HEK293T (cell line): Measurements from ENCODE around the gene CD200R1.

Experiments used
- CTCF ChIA-PET: fragments of 350-600 bp; formaldehyde crosslinking; extraction: SDS; loops from one replicate; lab custom pipeline; 2021; ENCODE audit warnings: antibody characterized with exemption, inconsistent platforms; lab: Yijun Ruan, JAX
- POLR2A ChIA-PET: fragments of 350-600 bp; formaldehyde crosslinking; extraction: SDS; loops from one replicate; lab custom pipeline; 2020; ENCODE audit warnings: antibody characterized with exemption, inconsistent platforms; lab: Yijun Ruan, JAX
- DNase-seq: peaks from one replicate; pipeline ENCODE4 v3.0.0; 2012; ENCODE audit warnings: mixed read lengths; ENCODE audit errors: extremely low spot score
- ARNT ChIP-seq: fragments of 450-650 bp; IDR thresholded peaks from 2 replicates; pipeline ENCODE4 v1.6.1; 2017; ENCODE audit warnings: mild to moderate bottlenecking
- BHLHE40 ChIP-seq: fragments of 450-650 bp; IDR thresholded peaks from 2 replicates; pipeline ENCODE4 v1.6.1; 2016; ENCODE audit warnings: mild to moderate bottlenecking, moderate library complexity, borderline replicate concordance
- CTBP1 ChIP-seq: fragments of 450-650 bp; IDR thresholded peaks from 2 replicates; pipeline ENCODE4 v1.6.1; 2016; ENCODE audit warnings: borderline replicate concordance
- ELF4 ChIP-seq: fragments of 450-650 bp; IDR thresholded peaks from 2 replicates; pipeline ENCODE4 v1.6.1; 2017; ENCODE audit warnings: antibody characterized with exemption
- FOXA1 ChIP-seq: fragments of 450-650 bp; IDR thresholded peaks from 2 replicates; pipeline ENCODE4 v1.6.1; 2016; ENCODE audit warnings: mild to moderate bottlenecking
- FOXK2 ChIP-seq: fragments of 450-650 bp; IDR thresholded peaks from 2 replicates; pipeline ENCODE4 v1.6.1; 2016; ENCODE audit warnings: mild to moderate bottlenecking
- FOXM1 ChIP-seq: fragments of 450-650 bp; IDR thresholded peaks from 2 replicates; pipeline ENCODE4 v1.6.1; 2017; ENCODE audit warnings: mild to moderate bottlenecking, borderline replicate concordance
- HDGF ChIP-seq: fragments of 450-650 bp; IDR thresholded peaks from 2 replicates; pipeline ENCODE4 v1.6.1; 2017; ENCODE audit warnings: antibody characterized with exemption, borderline replicate concordance
- L3MBTL2 ChIP-seq: fragments of 450-650 bp; conservative IDR thresholded peaks from 2 replicates; pipeline ENCODE4 v1.6.1; 2016; ENCODE audit warnings: mild to moderate bottlenecking
- LEF1 ChIP-seq: fragments of 450-650 bp; IDR thresholded peaks from 2 replicates; pipeline ENCODE4 v1.6.1; 2017; ENCODE audit warnings: mild to moderate bottlenecking, borderline replicate concordance
- NFRKB ChIP-seq: fragments of 450-650 bp; IDR thresholded peaks from 2 replicates; pipeline ENCODE4 v1.6.1; 2016; ENCODE audit warnings: mild to moderate bottlenecking, moderate library complexity
- SP1 ChIP-seq: fragments of 450-650 bp; IDR thresholded peaks from 2 replicates; pipeline ENCODE4 v1.6.1; 2017
- SUZ12 ChIP-seq: fragments of 450-650 bp; IDR thresholded peaks from 2 replicates; pipeline ENCODE4 v1.6.1; 2016; ENCODE audit warnings: mild to moderate bottlenecking
- TARDBP ChIP-seq: fragments of 450-650 bp; IDR thresholded peaks from 2 replicates; pipeline ENCODE4 v1.6.1; 2016
- ZNF384 ChIP-seq: fragments of 450-650 bp; IDR thresholded peaks from 2 replicates; pipeline ENCODE4 v1.6.1; 2016
- TF ChIP-seq, protein P1 (sequence below): fragments of 450-650 bp; IDR thresholded peaks from 2 replicates; pipeline ENCODE4 v1.6.1; 2016

The CD200R1 gene

DNA sequence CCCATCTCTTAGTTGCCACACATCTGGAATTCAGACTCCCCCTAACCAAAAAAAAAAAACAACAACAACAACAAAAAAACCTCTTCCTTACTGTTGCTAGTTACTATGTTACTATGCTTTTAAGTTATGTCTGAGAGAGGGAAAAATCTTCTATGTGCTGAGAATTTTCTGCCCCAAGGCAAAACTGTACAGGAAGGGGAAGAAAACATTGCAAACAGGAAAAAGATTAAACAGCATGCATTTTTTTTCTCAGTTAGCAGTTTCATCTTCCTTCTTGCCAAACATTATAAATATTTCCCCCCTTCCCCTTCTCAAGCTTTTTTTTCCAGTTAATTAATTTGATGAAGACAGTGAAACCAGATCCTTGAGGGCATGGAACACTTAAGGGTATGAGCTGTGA is 1.1 kb upstream of the CD200R1 start:
- POLR2A ChIA-PET, result no interaction called here
- TF ChIP-seq BHLHE40 (no peak), TARDBP (no peak), ARNT (no peak), FOXA1 (no peak), ZNF384 (no peak), SP1 (no peak), CTBP1 (no peak)
- TF ChIP-seq, protein P1, sequence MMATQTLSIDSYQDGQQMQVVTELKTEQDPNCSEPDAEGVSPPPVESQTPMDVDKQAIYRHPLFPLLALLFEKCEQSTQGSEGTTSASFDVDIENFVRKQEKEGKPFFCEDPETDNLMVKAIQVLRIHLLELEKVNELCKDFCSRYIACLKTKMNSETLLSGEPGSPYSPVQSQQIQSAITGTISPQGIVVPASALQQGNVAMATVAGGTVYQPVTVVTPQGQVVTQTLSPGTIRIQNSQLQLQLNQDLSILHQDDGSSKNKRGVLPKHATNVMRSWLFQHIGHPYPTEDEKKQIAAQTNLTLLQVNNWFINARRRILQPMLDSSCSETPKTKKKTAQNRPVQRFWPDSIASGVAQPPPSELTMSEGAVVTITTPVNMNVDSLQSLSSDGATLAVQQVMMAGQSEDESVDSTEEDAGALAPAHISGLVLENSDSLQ, result no peak
- CTCF ChIA-PET, result no interaction called here
- no peak for DNase-seq

- TF ChIP-seq HDGF (no peak), TARDBP (no peak), ZNF384 (no peak)
- CTCF ChIA-PET, result interaction anchor here (0.8 kb wide), 1 partner anchor 391 kb away, joined by 3 read pairs; no protein-coding TSS in a partner anchor
- DNase-seq, result no peak
- POLR2A ChIA-PET, result no interaction called here
These were observed 755 bp downstream of the CD200R1 start for GRCh38 chr3:112974178-112974517.

GRCh38 chr3:112973325-112974177 is 1.4 kb downstream of the CD200R1 start:
- POLR2A ChIA-PET, result no interaction called here
- CTCF ChIA-PET, result interaction anchor here (0.8 to 1.0 kb wide), 2 partner anchors 239 to 390 kb away, joined by 3 read pairs; no protein-coding TSS in a partner anchor
- DNase-seq, result no peak
- TF ChIP-seq BHLHE40 (no peak), L3MBTL2 (no peak), LEF1 (no peak), FOXK2 (no peak), TARDBP (no peak), ARNT (no peak), FOXA1 (no peak), FOXM1 (no peak), SUZ12 (no peak)
- TF ChIP-seq, protein P1, result no peak

DNA sequence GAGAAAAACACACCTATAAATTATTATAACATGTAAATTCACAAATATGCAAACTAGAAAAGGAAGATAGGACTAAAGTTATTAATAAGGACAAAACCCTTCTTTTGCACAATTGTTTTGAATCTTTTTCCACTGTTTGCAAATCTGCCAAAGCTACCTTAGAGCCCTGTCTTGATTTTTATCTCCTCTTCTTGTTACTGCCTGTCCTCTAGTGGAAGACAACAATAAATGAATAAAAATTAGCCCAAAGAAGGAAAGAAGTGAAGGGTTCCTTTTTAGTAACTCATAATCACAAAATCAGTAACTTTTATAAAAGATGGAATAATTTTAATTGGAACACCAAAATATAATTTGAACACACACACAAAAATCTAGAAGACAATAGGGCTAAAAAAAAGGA is 2.7 kb downstream of the CD200R1 start:
- DNase-seq, result no peak
- CTCF ChIA-PET, result interaction anchor here (1.0 kb wide), 1 partner anchor 237 kb away, joined by 3 read pairs; no protein-coding TSS in a partner anchor
- TF ChIP-seq BHLHE40 (no peak), LEF1 (no peak), CTBP1 (no peak), ELF4 (no peak), SUZ12 (no peak), FOXM1 (no peak), L3MBTL2 (no peak)
- POLR2A ChIA-PET, result no interaction called here

GRCh38 chr3:112967828-112968227 is 7.1 kb downstream of the CD200R1 start:
- POLR2A ChIA-PET, result no interaction called here
- no peak for TF ChIP-seq FOXM1
- CTCF ChIA-PET, result no interaction called here
- no peak for DNase-seq

GRCh38 chr3:112967425-112967824 is 7.5 kb downstream of the CD200R1 start:
- CTCF ChIA-PET, result no interaction called here
- TF ChIP-seq NFRKB, result no peak
- TF ChIP-seq SP1, result no peak
- no peak for TF ChIP-seq ZNF384
- TF ChIP-seq CTBP1, result no peak
- TF ChIP-seq, protein P1, result no peak
- TF ChIP-seq BHLHE40, result no peak
- no peak for TF ChIP-seq L3MBTL2
- no peak for TF ChIP-seq ARNT
- TF ChIP-seq FOXK2, result no peak
- no peak for TF ChIP-seq ELF4
- TF ChIP-seq SUZ12, result no peak
- TF ChIP-seq TARDBP, result no peak
- TF ChIP-seq FOXM1, result no peak
- no peak for TF ChIP-seq HDGF
- DNase-seq, result no peak
- POLR2A ChIA-PET, result interaction anchor here (0.7 kb wide), 1 partner anchor 217 kb away, joined by 3 read pairs; no protein-coding TSS in a partner anchor

GRCh38 chr3:112966633-112967032 is 8.3 kb downstream of the CD200R1 start:
- ChIA-PET POLR2A (no interaction called here), CTCF (interaction anchor here (0.9 kb wide), 1 partner anchor 13 kb away, joined by 4 read pairs; no protein-coding TSS in a partner anchor)
- DNase-seq, result no peak
- TF ChIP-seq, protein P1, result no peak
- no peak for TF ChIP-seq BHLHE40
- no peak for TF ChIP-seq LEF1
- TF ChIP-seq L3MBTL2, result no peak
- TF ChIP-seq ELF4, result no peak
- no peak for TF ChIP-seq ZNF384
- no peak for TF ChIP-seq SP1
- TF ChIP-seq NFRKB, result no peak
- TF ChIP-seq FOXM1, result no peak
- TF ChIP-seq TARDBP, result no peak
- TF ChIP-seq FOXK2, result no peak
- no peak for TF ChIP-seq HDGF
- no peak for TF ChIP-seq ARNT
